Body of pancreas (tissue), 4 donors: ENCODE results near the gene DIAPH3. TPM values are rescaled to one million over a fixed set of nuclear protein-coding genes. Genes with fewer than 3 reads are reported as not detected.
A peak's percentile ranks its signal among the peaks of the same experiment; 100 is the strongest.

ENCODE experiments used
- ATAC-seq: fragments of 150-250 bp; one replicate; pipeline ENCODE4 v1.9.1; 2016
- DNase-seq, 4 donors: peaks; one replicate each; pipeline ENCODE4 v3.0.0-alpha.2; 2019
- H3K27ac ChIP-seq, 4 donors: fragments of 200-600 bp; sonication (generic); 1 replicate in 3 of 4; 2 replicates in 1 of 4; pipeline versions ENCODE4 v1.5.1 to v1.6.1; 2016 to 2019; ENCODE audit warnings: mild to moderate bottlenecking in 1 of 4, mixed read lengths in 1 of 4, moderate library complexity in 1 of 4
- H3K27me3 ChIP-seq, 2 donors: fragments of 200-600 bp; sonication (generic); one replicate each; pipeline ENCODE4 v1.6.0; 2016; ENCODE audit warnings: mild to moderate bottlenecking in 1 of 2
- H3K36me3 ChIP-seq, 2 donors: fragments of 200-600 bp; sonication (generic); replicated peaks in 1 of 2; 2 replicates each; pipeline ENCODE4 v1.5.1; 2016; ENCODE audit warnings: low read depth in 2 of 2; ENCODE audit not compliant: insufficient read depth in 1 of 2
- H3K4me1 ChIP-seq: fragments of 200-600 bp; sonication (generic); one replicate; pipeline ENCODE4 v1.6.0; 2016
- H3K4me3 ChIP-seq, 2 donors: fragments of 200-600 bp; sonication (generic); 1 replicate in 1 of 2; 2 replicates in 1 of 2; pipeline ENCODE4 v1.5.1; 2016 to 2019
- H3K9me3 ChIP-seq, 3 donors: fragments of 200-600 bp; sonication (generic); 1 replicate in 2 of 3; 2 replicates in 1 of 3; pipeline ENCODE4 v1.5.1; 2016
- CTCF ChIP-seq, 7 experiments: fragments of 450-650 bp in 4 of 7; fragments of 200-600 bp in 3 of 7; sonication (generic) in 3 of 7; IDR thresholded peaks; one replicate each; pipeline ENCODE4 v1.5.1; 2016 to 2019; ENCODE audit warnings: antibody characterized with exemption in 7 of 7
- POLR2A ChIP-seq, 3 donors: fragments of 450-650 bp; IDR thresholded peaks; one replicate each; pipeline ENCODE4 v1.6.1; 2016; ENCODE audit warnings: antibody characterized with exemption in 3 of 3, mild to moderate bottlenecking in 2 of 3
- WGBS, 2 donors: methylation state at CpG; one replicate each; pipeline ENCODE4 v1.1.5; 2017; 5-methylcytosine and 5-hydroxymethylcytosine counted together
- intact Hi-C: fragments of 100-400 bp; cut with DNase I; formaldehyde crosslinking; loops from one replicate; pipeline ENCODE4 v1.15.1; 2023
- total RNA-seq, 2 donors: library from RNA; depleted of rRNA; stranded (reverse); fragments of >200 nt; gene quantifications; one replicate each; pipeline ENCODE4 v1.1.0, GENCODE V29; 2016

Gene DIAPH3
- total RNA-seq, 2 donors from 2014 or later: 0.33 to 0.78 TPM

- Histone ChIP-seq H3K9me3 (no peaks in the 10 kb centered on the region), H3K27ac (no peak overlapping the region), H3K36me3 (no peaks in the 10 kb centered on the region), H3K27me3 (no peaks in the 10 kb centered on the region), H3K4me1 (no peaks in the 10 kb centered on the region), H3K4me3 (no peak overlapping the region)
- 31 to 67% methylated on average over 1 of the region's 1 CpG for WGBS, 2 donors
- TF ChIP-seq CTCF (IDR thresholded peaks at IDR 0.05) (no peak), POLR2A (IDR thresholded peaks at IDR 0.05) (no peak)
- DNase-seq (no peak), ATAC-seq (no peak)
- intact Hi-C loops: no loop called here
These were observed 525.3 kb downstream of the DIAPH3 start for GRCh38 chr13:59638404-59638803.

GRCh38 chr13:59635589-59635988 is 528.1 kb downstream of the DIAPH3 start:
- H3K4me3 ChIP-seq: no peak overlapping the region
- intact Hi-C loops: no loop called here
- H3K27ac ChIP-seq: no peak overlapping the region
- no peak for ATAC-seq
- H3K4me1 ChIP-seq: peaks cover 9% of the 10 kb centered on the region
- TF ChIP-seq POLR2A (IDR thresholded peaks at IDR 0.05) (no peak), CTCF (IDR thresholded peaks at IDR 0.05) (no peak)
- H3K9me3 ChIP-seq: no peaks in the 10 kb centered on the region
- 74% methylated on average over 6 of the region's 6 CpGs for WGBS, 2 donors
- DNase-seq: no peak
- H3K36me3 ChIP-seq: no peaks in the 10 kb centered on the region
- H3K27me3 ChIP-seq: no peaks in the 10 kb centered on the region

- Histone ChIP-seq H3K27ac (no peak overlapping the region), H3K4me1 (peaks cover 9% of the 10 kb centered on the region), H3K27me3 (no peaks in the 10 kb centered on the region), H3K36me3 (no peaks in the 10 kb centered on the region), H3K9me3 (no peaks in the 10 kb centered on the region), H3K4me3 (no peak overlapping the region)
- ATAC-seq (peak; percentile 58), DNase-seq (no peak)
- TF ChIP-seq CTCF (IDR thresholded peaks at IDR 0.05): no peak
- no peak for TF ChIP-seq POLR2A (IDR thresholded peaks at IDR 0.05)
- WGBS, 2 donors: 89 to 95% methylated on average over 9 of the region's 9 CpGs
- intact Hi-C loops: no loop called here
These were observed 530.4 kb downstream of the DIAPH3 start for GRCh38 chr13:59633290-59633689.

- 22 to 32% methylated on average over 1 of the region's 1 CpG for WGBS, 2 donors
These were observed 532.5 kb downstream of the DIAPH3 start for GRCh38 chr13:59631271-59631670.

More at GRCh38 chr13:59631271-59631670, 532.5 kb downstream of the DIAPH3 start:
- no peak for TF ChIP-seq CTCF (IDR thresholded peaks at IDR 0.05)
- no peak for TF ChIP-seq POLR2A (IDR thresholded peaks at IDR 0.05)
- no peak for DNase-seq
- Histone ChIP-seq H3K27ac (no peak overlapping the region), H3K4me1 (peaks cover 9% of the 10 kb centered on the region), H3K36me3 (no peaks in the 10 kb centered on the region), H3K4me3 (no peak overlapping the region), H3K9me3 (no peaks in the 10 kb centered on the region), H3K27me3 (no peaks in the 10 kb centered on the region)
- no peak for ATAC-seq
- intact Hi-C loops: no loop called here
